OCI-LY3 (cell line): ENCODE measurements around the gene IRF6.

Experiments
- H2AFZ ChIP-seq: fragments of 200-600, 300-600 bp; shearing (Covaris generic); 2 replicates; pipeline ENCODE4 v1.6.0; 2014; ENCODE audit warnings: antibody characterized with exemption, low read depth, low read length
- H3K27ac ChIP-seq: fragments of 200-600, 300-600 bp; sonication (generic); 2 replicates; pipeline ENCODE4 v1.5.1; 2014; ENCODE audit warnings: mild to moderate bottlenecking, low read length, moderate library complexity, mixed read lengths
- H3K27me3 ChIP-seq: fragments of 200-600, 300-600 bp; sonication (generic); 2 replicates; pipeline ENCODE4 v1.6.1; 2014; ENCODE audit warnings: low read depth, low read length, mixed read lengths
- H3K36me3 ChIP-seq: fragments of 200-600, 300-600 bp; sonication (generic); replicated peaks from 2 replicates; pipeline ENCODE3; 2014; ENCODE audit warnings: low read depth, low read length, mixed read lengths
- H3K4me1 ChIP-seq: fragments of 300-600, 200-600 bp; sonication (generic); 2 replicates; pipeline ENCODE4 v1.6.1; 2014; ENCODE audit warnings: low read length, mixed read lengths
- H3K4me2 ChIP-seq: fragments of 200-600, 300-600 bp; sonication (generic); 2 replicates; pipeline ENCODE4 v1.6.1; 2014; ENCODE audit warnings: low read length, mixed read lengths
- H3K4me3 ChIP-seq: fragments of 300-600, 200-600 bp; sonication (generic); 2 replicates; pipeline ENCODE4 v1.5.1; 2014; ENCODE audit warnings: antibody characterized with exemption, mild to moderate bottlenecking, low read length, moderate library complexity
- H3K79me2 ChIP-seq: fragments of 300-600, 200-600 bp; shearing (Covaris generic); 2 replicates; pipeline ENCODE4 v1.6.1; 2014; ENCODE audit warnings: mild to moderate bottlenecking, low read length, mixed read lengths
- H3K9ac ChIP-seq: fragments of 300-600, 200-600 bp; shearing (Covaris generic); 2 replicates; pipeline ENCODE4 v1.6.0; 2014; ENCODE audit warnings: mild to moderate bottlenecking, low read length, moderate library complexity
- H3K9me3 ChIP-seq: fragments of 200-600, 300-600 bp; shearing (Covaris generic); 2 replicates; pipeline ENCODE4 v1.6.1; 2014; ENCODE audit warnings: low read length, mixed read lengths; ENCODE audit not compliant: insufficient read depth
- H4K20me1 ChIP-seq: fragments of 200-600, 300-600 bp; sonication (generic); 2 replicates; pipeline ENCODE4 v1.6.1; 2016; ENCODE audit warnings: low read length, mixed read lengths; ENCODE audit not compliant: insufficient read depth
- EZH2phosphoT487 ChIP-seq: fragments of 200-600 bp; shearing (Covaris generic); IDR thresholded peaks from 2 replicates; pipeline ENCODE4 v1.6.1; 2018; ENCODE audit warnings: antibody characterized with exemption, mixed run types, low read depth
- TF ChIP-seq, protein P1 (sequence below): fragments of 200-600, 300-600 bp; sonication (generic); IDR thresholded peaks from 2 replicates; pipeline ENCODE4 v1.5.1; 2014; ENCODE audit warnings: antibody characterized with exemption, low read length, low read depth

The IRF6 gene

DNA sequence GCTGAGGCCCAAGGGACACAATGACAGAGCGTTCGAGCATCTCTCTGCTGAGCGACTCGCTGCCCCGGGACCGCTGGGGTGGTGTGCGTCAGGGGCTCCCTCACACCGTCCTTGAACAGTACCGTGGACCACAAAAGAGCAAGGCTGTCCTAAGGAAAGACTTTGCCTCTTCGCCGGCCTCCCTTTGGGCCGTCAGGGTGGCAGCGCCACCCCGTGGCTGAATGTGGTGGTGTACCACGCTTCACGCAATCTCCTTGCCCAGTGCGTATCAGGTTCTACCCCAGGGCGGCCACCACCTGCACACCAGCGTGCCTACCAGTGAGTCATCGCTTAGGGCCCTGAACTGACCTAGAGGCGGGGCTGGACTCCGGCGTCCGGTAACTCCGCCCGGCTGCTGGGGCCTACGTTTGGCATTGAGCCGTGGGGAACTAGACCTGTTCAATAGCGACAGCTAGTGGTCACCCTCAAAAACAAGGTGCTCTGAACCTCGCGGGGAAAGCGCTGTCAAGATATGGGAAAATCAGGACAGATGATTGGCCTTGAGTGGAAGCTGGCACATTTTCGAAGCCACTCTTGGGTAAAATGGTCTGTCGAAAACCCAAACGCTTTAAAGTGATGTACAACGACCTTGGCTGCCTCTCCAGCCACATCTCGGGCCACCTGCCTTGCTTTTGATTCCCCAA, 58.2 kb downstream of the IRF6 start:
- H2AFZ ChIP-seq, result peak overlapping the region; percentile 70; the same call in 1 of the 2 replicates
- H3K27me3 ChIP-seq, result peaks cover 8% of the 10 kb centered on the region
- H3K4me1 ChIP-seq, result peaks cover 63% of the 10 kb centered on the region
- H3K9ac ChIP-seq, result peak overlapping the region; percentile 56
- H3K36me3 ChIP-seq, result no peaks in the 10 kb centered on the region
- H3K79me2 ChIP-seq, result no peaks in the 10 kb centered on the region
- peak overlapping the region; percentile 75 for H3K4me3 ChIP-seq
- TF ChIP-seq EZH2phosphoT487, result no peak
- TF ChIP-seq, protein P1, sequence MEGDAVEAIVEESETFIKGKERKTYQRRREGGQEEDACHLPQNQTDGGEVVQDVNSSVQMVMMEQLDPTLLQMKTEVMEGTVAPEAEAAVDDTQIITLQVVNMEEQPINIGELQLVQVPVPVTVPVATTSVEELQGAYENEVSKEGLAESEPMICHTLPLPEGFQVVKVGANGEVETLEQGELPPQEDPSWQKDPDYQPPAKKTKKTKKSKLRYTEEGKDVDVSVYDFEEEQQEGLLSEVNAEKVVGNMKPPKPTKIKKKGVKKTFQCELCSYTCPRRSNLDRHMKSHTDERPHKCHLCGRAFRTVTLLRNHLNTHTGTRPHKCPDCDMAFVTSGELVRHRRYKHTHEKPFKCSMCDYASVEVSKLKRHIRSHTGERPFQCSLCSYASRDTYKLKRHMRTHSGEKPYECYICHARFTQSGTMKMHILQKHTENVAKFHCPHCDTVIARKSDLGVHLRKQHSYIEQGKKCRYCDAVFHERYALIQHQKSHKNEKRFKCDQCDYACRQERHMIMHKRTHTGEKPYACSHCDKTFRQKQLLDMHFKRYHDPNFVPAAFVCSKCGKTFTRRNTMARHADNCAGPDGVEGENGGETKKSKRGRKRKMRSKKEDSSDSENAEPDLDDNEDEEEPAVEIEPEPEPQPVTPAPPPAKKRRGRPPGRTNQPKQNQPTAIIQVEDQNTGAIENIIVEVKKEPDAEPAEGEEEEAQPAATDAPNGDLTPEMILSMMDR, result peak; percentile 100
- H3K27ac ChIP-seq, result no peak overlapping the region
- no peaks in the 10 kb centered on the region for H4K20me1 ChIP-seq
- H3K4me2 ChIP-seq, result peak overlapping the region; percentile 87
- H3K9me3 ChIP-seq, result no peaks in the 10 kb centered on the region

DNA sequence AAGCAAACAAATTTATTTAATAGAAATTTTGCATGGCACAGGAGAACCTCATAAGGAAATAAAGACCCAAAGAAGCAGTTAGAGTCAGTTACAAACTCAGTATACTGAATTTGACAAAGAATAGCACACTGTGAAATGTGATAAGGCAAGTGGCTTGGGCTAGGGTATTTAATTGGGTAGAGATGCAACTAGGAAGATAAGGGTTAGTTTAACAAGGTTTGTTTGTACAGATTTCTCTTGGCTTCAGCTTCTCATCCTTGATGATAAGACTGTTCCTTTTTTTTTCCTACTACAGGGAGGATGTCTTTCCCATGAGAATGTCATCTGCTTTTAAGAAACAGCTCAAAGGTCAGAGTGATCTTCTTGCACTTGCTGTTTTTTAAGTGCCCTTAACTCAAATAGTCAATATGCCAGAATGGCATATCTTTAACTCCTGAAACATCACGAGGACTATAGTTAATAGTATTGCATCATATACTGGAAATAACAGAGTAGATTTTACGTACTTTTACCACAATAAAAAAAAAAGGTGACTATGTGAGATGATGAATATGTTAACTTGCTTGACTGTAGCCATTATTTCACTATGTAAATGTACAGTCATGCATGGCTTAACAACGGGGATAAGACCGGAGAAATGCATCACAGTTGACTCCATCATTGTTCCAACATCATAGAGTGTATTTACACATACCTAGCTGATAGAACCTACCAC, 59.3 kb downstream of the IRF6 start:
- 0 out of 2 replicates have a peak overlapping the region, but pooled peaks have one; percentile 56 for H3K9ac ChIP-seq
- peak overlapping the region; percentile 75 for H3K4me3 ChIP-seq
- H3K4me2 ChIP-seq, result peak overlapping the region; percentile 87
- peaks cover 8% of the 10 kb centered on the region for H3K27me3 ChIP-seq
- no peaks in the 10 kb centered on the region for H3K79me2 ChIP-seq
- H4K20me1 ChIP-seq, result no peaks in the 10 kb centered on the region
- H3K4me1 ChIP-seq, result peaks cover 54% of the 10 kb centered on the region
- no peaks in the 10 kb centered on the region for H3K9me3 ChIP-seq
- no peak overlapping the region for H2AFZ ChIP-seq
- no peak for TF ChIP-seq EZH2phosphoT487
- TF ChIP-seq, protein P1, result no peak
- no peak overlapping the region for H3K27ac ChIP-seq
- no peaks in the 10 kb centered on the region for H3K36me3 ChIP-seq

DNA sequence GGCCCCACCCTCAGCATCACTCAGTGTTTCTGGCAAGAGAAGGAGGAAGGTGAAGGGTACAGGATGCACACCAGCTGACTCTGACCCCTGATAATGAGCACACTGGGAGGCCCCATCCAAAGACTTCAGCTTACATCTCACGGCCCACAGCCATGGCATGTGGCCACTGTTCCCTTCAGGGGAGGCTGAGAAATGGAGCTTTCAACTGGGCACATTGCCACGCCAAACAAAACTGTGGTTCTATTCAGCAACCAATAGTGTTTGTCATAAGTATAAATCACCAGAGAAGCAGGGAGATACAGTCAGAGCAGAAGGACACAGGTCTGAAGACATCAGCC, 62.8 kb downstream of the IRF6 start:
- Histone ChIP-seq H2AFZ (no peak overlapping the region), H3K4me1 (peaks cover 21% of the 10 kb centered on the region), H3K9ac (no peak overlapping the region), H3K36me3 (no peaks in the 10 kb centered on the region), H4K20me1 (no peaks in the 10 kb centered on the region), H3K4me2 (no peak overlapping the region), H3K4me3 (no peak overlapping the region), H3K79me2 (no peaks in the 10 kb centered on the region), H3K9me3 (no peaks in the 10 kb centered on the region), H3K27ac (no peak overlapping the region), H3K27me3 (peaks cover 8% of the 10 kb centered on the region)
- TF ChIP-seq, protein P1, result no peak
- TF ChIP-seq EZH2phosphoT487, result no peak

DNA sequence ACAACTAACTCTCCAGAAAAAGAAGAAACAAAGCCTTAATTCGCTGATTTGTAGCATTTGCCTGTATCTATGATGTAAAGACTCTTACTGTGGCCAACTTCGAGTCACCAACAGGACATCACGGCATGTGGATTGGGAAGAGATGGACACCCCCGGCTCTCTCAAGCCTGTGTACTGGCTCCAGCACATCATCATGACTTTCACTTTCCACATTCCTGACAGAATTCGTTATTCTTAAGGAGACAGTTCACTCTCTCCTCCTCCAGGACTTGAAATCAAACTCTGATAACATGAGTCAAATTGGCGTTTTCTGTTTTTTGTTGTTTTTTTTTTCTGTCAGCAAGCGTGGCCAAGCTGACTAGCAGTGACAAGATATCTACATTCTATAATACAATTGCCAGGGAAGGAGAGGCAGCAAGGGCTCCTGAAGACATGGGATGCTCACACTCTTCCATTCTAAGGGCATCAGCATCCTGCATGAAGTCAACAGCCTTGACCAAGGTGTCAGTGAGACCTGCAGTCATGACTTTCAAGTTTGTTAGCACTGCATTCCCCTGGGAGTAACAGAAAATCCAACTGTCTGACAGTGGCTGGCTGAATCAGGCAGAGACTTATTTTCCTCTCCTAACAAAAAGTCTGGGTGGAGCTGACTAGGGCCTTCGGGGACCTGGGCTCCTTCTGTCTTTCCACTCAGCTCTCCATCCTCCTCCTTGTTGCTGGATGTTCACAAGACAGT, 63.4 kb downstream of the IRF6 start:
- Histone ChIP-seq H3K4me3 (no peak overlapping the region), H2AFZ (no peak overlapping the region)
- TF ChIP-seq EZH2phosphoT487, result no peak
- TF ChIP-seq, protein P1, result no peak

More for the DNA sequence above, 63.4 kb downstream of the IRF6 start:
- Histone ChIP-seq H3K27ac (no peak overlapping the region), H3K9ac (no peak overlapping the region), H3K27me3 (peaks cover 8% of the 10 kb centered on the region), H3K9me3 (no peaks in the 10 kb centered on the region), H3K4me1 (peaks cover 18% of the 10 kb centered on the region), H3K4me2 (no peak overlapping the region), H3K79me2 (no peaks in the 10 kb centered on the region), H3K36me3 (no peaks in the 10 kb centered on the region), H4K20me1 (no peaks in the 10 kb centered on the region)
